PC-9 (cell line): ENCODE results near the gene CYP39A1. TPM values are rescaled to one million over a fixed set of nuclear protein-coding genes. Genes with fewer than 3 reads are reported as not detected.

Source experiments
- BruUV-seq: library from RNA; stranded (reverse); fragments of 400-500 nt; replicated peaks from 2 replicates; lab custom pipeline; 2021; lab: Mats Ljungman, UMichigan
- CTCF ChIA-PET: fragments of 300-600 bp; sonication (Branson Sonifier 250); formaldehyde crosslinking; loops from one replicate; lab custom pipeline; 2022; ENCODE audit warnings: antibody characterized with exemption; lab: Charles Lee
- POLR2A ChIA-PET: fragments of 300-600 bp; sonication (Branson Sonifier 250); formaldehyde crosslinking; loops from one replicate; lab custom pipeline; 2022; ENCODE audit warnings: antibody characterized with exemption; ENCODE audit not compliant: unreplicated experiment; lab: Charles Lee
- DNase-seq, 2 experiments: peaks; one replicate each; pipeline versions ENCODE4 v3.0.0 to v3.0.0-alpha.2; 2015 to 2022; ENCODE audit warnings: mixed read lengths in 1 of 2
- H2AFZ ChIP-seq: fragments of 200-600 bp; sonication (generic); 2 replicates; pipeline ENCODE4 v1.8.1; 2017; ENCODE audit warnings: antibody characterized with exemption
- H3F3A ChIP-seq: fragments of 200-600 bp; sonication (generic); 2 replicates; pipeline ENCODE4 v1.8.1; 2017; ENCODE audit warnings: antibody characterized with exemption, mild to moderate bottlenecking, low read depth; ENCODE audit not compliant: insufficient read depth
- H3K27ac ChIP-seq: fragments of 200-600 bp; sonication (generic); 2 replicates; pipeline ENCODE4 v1.6.1; 2016; ENCODE audit warnings: mixed run types
- H3K27me3 ChIP-seq: fragments of 200-600 bp; sonication (generic); 2 replicates; pipeline ENCODE4 v1.6.1; 2016; ENCODE audit warnings: low read depth, mixed run types; ENCODE audit not compliant: insufficient read depth
- H3K36me3 ChIP-seq: fragments of 200-600 bp; sonication (generic); 2 replicates; pipeline ENCODE4 v1.6.1; 2016; ENCODE audit warnings: low read depth, mixed run types
- H3K4me1 ChIP-seq: fragments of 200-600 bp; sonication (generic); replicated peaks from 2 replicates; pipeline ENCODE4 v1.6.1; 2016; ENCODE audit warnings: mixed run types; ENCODE audit not compliant: insufficient read depth
- H3K4me2 ChIP-seq: fragments of 200-600 bp; sonication (generic); 2 replicates; pipeline ENCODE4 v1.6.1; 2017; ENCODE audit warnings: mixed run types
- H3K4me3 ChIP-seq: fragments of 200-600 bp; sonication (generic); 2 replicates; pipeline ENCODE4 v1.6.1; 2016; ENCODE audit warnings: mixed run types
- H3K79me2 ChIP-seq: fragments of 200-600 bp; sonication (generic); 2 replicates; pipeline ENCODE4 v1.6.1; 2017; ENCODE audit warnings: low read depth, mixed run types
- H3K9me2 ChIP-seq: fragments of 200-600 bp; sonication (generic); 2 replicates; pipeline ENCODE4 v1.8.1; 2017; ENCODE audit warnings: mild to moderate bottlenecking; ENCODE audit not compliant: insufficient read depth
- H3K9me3 ChIP-seq: fragments of 200-600 bp; sonication (generic); 2 replicates; pipeline ENCODE4 v1.8.1; 2016; ENCODE audit warnings: low read depth; ENCODE audit not compliant: insufficient read depth
- H4K20me1 ChIP-seq: fragments of 200-600 bp; sonication (generic); 2 replicates; pipeline ENCODE4 v1.8.1; 2017; ENCODE audit not compliant: insufficient read depth
- EZH2 ChIP-seq: fragments of 200-600 bp; sonication (generic); IDR thresholded peaks from 2 replicates; pipeline ENCODE4 v1.8.0; 2017; ENCODE audit warnings: antibody characterized with exemption, low read depth
- intact Hi-C: fragments of 100-400 bp; cut with micrococcal nuclease; formaldehyde crosslinking; loops from one replicate; pipeline ENCODE4 v1.10.0; 2022; ENCODE audit not compliant: unreplicated experiment
- total RNA-seq: library from RNA; stranded (reverse); gene quantifications from 2 replicates; pipeline ENCODE4 v1.2.3, GENCODE V29; 2021
- TF ChIP-seq, protein P1 (sequence below): fragments of 200-600 bp; sonication (generic); conservative IDR thresholded peaks from 2 replicates; pipeline ENCODE4 v1.6.1; 2017; ENCODE audit warnings: mixed run types, antibody characterized with exemption, mild to moderate bottlenecking, moderate library complexity

The CYP39A1 gene
- total RNA-seq, 1 experiment from 2014 or later, result 5.6 TPM

DNA sequence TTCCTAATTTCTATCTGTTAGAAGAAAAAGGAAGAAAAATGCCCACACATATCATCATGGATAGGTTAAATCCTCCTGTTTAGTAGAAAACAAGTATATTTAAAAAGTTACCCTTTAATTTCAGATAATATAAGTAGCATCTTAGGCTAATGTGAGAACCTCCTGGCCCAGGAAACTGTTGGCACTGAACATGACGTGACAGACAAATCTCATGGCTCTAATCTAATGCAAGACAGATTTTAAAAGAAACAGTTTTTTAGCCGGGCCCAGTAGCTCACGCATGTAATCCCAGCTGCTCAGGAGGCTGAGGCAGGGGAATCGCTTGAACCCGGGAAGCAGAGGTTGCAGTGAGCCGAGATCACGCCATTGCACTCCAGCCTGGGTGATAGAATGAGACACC is 22.9 kb downstream of the CYP39A1 start:
- H3K36me3 ChIP-seq, result no peaks in the 10 kb centered on the region
- peaks cover 7% of the 10 kb centered on the region; the same call in 1 of the 2 replicates for H3K4me1 ChIP-seq
- TF ChIP-seq, protein P1, sequence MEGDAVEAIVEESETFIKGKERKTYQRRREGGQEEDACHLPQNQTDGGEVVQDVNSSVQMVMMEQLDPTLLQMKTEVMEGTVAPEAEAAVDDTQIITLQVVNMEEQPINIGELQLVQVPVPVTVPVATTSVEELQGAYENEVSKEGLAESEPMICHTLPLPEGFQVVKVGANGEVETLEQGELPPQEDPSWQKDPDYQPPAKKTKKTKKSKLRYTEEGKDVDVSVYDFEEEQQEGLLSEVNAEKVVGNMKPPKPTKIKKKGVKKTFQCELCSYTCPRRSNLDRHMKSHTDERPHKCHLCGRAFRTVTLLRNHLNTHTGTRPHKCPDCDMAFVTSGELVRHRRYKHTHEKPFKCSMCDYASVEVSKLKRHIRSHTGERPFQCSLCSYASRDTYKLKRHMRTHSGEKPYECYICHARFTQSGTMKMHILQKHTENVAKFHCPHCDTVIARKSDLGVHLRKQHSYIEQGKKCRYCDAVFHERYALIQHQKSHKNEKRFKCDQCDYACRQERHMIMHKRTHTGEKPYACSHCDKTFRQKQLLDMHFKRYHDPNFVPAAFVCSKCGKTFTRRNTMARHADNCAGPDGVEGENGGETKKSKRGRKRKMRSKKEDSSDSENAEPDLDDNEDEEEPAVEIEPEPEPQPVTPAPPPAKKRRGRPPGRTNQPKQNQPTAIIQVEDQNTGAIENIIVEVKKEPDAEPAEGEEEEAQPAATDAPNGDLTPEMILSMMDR, result no peak
- TF ChIP-seq EZH2, result no peak
- no peaks in the 10 kb centered on the region for H4K20me1 ChIP-seq
- intact Hi-C loops, result no loop called here
- no peak overlapping the region for H2AFZ ChIP-seq
- DNase-seq, result no peak
- no peaks in the 10 kb centered on the region for H3K9me3 ChIP-seq
- no peak overlapping the region for H3K27ac ChIP-seq
- no peaks in the 10 kb centered on the region; the same call in 1 of the 2 replicates for H3F3A ChIP-seq
- ChIA-PET POLR2A (no interaction called here), CTCF (no interaction called here)
- H3K4me3 ChIP-seq, result no peak overlapping the region
- BruUV-seq, result no TSS peak
- H3K79me2 ChIP-seq, result no peaks in the 10 kb centered on the region
- H3K27me3 ChIP-seq, result no peaks in the 10 kb centered on the region
- no peak overlapping the region for H3K4me2 ChIP-seq
- no peaks in the 10 kb centered on the region for H3K9me2 ChIP-seq

DNA sequence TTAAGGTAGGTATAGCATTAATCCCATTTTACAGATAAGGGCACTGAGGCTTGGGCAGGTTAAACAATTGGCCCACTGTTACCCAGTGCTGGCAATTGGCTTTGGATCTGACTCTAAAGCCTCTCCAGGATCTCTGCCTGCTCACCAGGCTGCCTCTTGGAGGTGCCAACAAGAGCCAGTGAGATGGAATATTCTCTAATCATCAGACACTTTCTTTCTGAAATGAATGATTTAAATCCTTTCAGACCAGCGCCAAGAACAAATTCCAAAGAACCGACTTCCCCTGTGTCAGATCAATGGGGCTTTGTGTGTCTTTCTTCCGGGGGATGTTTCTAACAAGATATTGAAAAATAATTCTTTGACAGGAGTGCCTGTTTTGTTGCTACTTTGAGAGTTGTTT is 23.6 kb downstream of the CYP39A1 start:
- BruUV-seq, result no TSS peak
- CTCF ChIA-PET, result no interaction called here
- intact Hi-C loops, result no loop called here

DNA sequence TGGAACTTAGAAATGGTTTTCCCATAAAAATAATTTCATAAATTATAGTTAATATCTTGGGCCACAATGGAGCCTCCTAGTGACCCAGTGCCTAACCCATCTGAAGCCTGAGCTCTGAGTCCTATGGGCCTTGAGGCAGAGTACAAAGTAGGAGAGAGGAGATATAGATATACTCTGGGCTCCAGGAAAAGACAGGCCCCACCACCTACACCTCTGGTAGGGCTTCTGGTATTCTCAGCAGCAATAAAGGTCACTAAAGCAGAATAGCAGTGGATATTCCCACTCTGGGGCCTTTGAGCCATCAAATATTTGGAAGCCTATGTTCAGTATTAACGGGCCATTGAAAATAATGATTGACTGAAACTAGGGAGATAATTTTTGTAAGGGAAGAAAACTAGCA is 24.1 kb downstream of the CYP39A1 start:
- intact Hi-C loops, result no loop called here
- Histone ChIP-seq H3F3A (no peaks in the 10 kb centered on the region; the same call in 1 of the 2 replicates), H3K9me3 (no peaks in the 10 kb centered on the region), H3K36me3 (no peaks in the 10 kb centered on the region), H3K4me1 (peaks cover 7% of the 10 kb centered on the region; the same call in 1 of the 2 replicates), H3K27ac (no peak overlapping the region), H3K4me3 (no peak overlapping the region), H2AFZ (no peak overlapping the region), H3K27me3 (no peaks in the 10 kb centered on the region), H4K20me1 (no peaks in the 10 kb centered on the region), H3K79me2 (no peaks in the 10 kb centered on the region), H3K4me2 (no peak overlapping the region), H3K9me2 (no peaks in the 10 kb centered on the region)
- TF ChIP-seq, protein P1, result no peak
- TF ChIP-seq EZH2, result no peak
- ChIA-PET CTCF (no interaction called here), POLR2A (no interaction called here)
- DNase-seq, result no peak
- BruUV-seq, result no TSS peak

More for the DNA sequence above, 23.6 kb downstream of the CYP39A1 start:
- Histone ChIP-seq H3K4me2 (no peak overlapping the region), H3K36me3 (no peaks in the 10 kb centered on the region), H3K9me3 (no peaks in the 10 kb centered on the region), H2AFZ (no peak overlapping the region), H3F3A (no peaks in the 10 kb centered on the region; the same call in 1 of the 2 replicates), H3K27me3 (no peaks in the 10 kb centered on the region), H3K27ac (no peak overlapping the region), H3K79me2 (no peaks in the 10 kb centered on the region), H3K9me2 (no peaks in the 10 kb centered on the region), H3K4me3 (no peak overlapping the region), H4K20me1 (no peaks in the 10 kb centered on the region), H3K4me1 (peaks cover 7% of the 10 kb centered on the region; the same call in 1 of the 2 replicates)
- no peak for DNase-seq
- TF ChIP-seq, protein P1, result no peak
- no peak for TF ChIP-seq EZH2
- POLR2A ChIA-PET, result no interaction called here
